GM21737 (cell line): ENCODE measurements around the gene ZSCAN9.
A peak's percentile ranks its signal among the peaks of the same experiment; 100 is the strongest.

ENCODE experiments used
- ATAC-seq: cut with Tn5 transposase; IDR thresholded peaks from one replicate; pipeline ENCODE4 v1.9.1; 2021; ENCODE audit warnings: mild to moderate bottlenecking, moderate library complexity; ENCODE audit not compliant: unreplicated experiment

The ZSCAN9 gene

GRCh38 chr6:28225056-28225834, at the start of gene ZSCAN9:
TSS of gene ZSCAN9 (plus strand) at chr6:28225275. CDS start at chr6:28227085, 1,810 bp downstream.
- ATAC-seq, result peak; percentile 64

GRCh38 chr6:28176373-28176772, 48.7 kb upstream of the ZSCAN9 start:
- no peak for ATAC-seq

- ATAC-seq, result no peak
Measured at GRCh38 chr6:28182255-28182654, 42.8 kb upstream of the ZSCAN9 start.

GRCh38 chr6:28188111-28188979, 36.7 kb upstream of the ZSCAN9 start:
- ATAC-seq, result no peak

- no peak for ATAC-seq
Measured at GRCh38 chr6:28200020-28200419, 25.1 kb upstream of the ZSCAN9 start.

- ATAC-seq, result no peak
Measured at GRCh38 chr6:28203201-28203600, 21.9 kb upstream of the ZSCAN9 start.

GRCh38 chr6:28205879-28206278, 19.2 kb upstream of the ZSCAN9 start:
- ATAC-seq, result no peak

GRCh38 chr6:28206527-28206926, 18.5 kb upstream of the ZSCAN9 start:
- no peak for ATAC-seq

GRCh38 chr6:28206928-28207509, 18.1 kb upstream of the ZSCAN9 start:
- ATAC-seq, result no peak

GRCh38 chr6:28207510-28208110, 17.5 kb upstream of the ZSCAN9 start:
- no peak for ATAC-seq

GRCh38 chr6:28208111-28208659, 16.9 kb upstream of the ZSCAN9 start:
- ATAC-seq, result no peak

- ATAC-seq, result no peak
Measured at GRCh38 chr6:28209753-28210535, 15.1 kb upstream of the ZSCAN9 start.

- no peak for ATAC-seq
Measured at GRCh38 chr6:28211840-28212509, 13.1 kb upstream of the ZSCAN9 start.

- ATAC-seq, result no peak
Measured at GRCh38 chr6:28212510-28213212, 12.4 kb upstream of the ZSCAN9 start.

GRCh38 chr6:28213213-28213523, 11.9 kb upstream of the ZSCAN9 start:
- ATAC-seq, result no peak

- ATAC-seq, result no peak
Measured at GRCh38 chr6:28215425-28215824, 9.7 kb upstream of the ZSCAN9 start.

- no peak for ATAC-seq
Measured at GRCh38 chr6:28217890-28218289, 7.2 kb upstream of the ZSCAN9 start.

GRCh38 chr6:28218312-28219248, 6.5 kb upstream of the ZSCAN9 start:
- ATAC-seq, result peak; percentile 65
